GM12865 (cell line): Measurements from ENCODE around the gene HOXB5.
A peak's percentile ranks its signal among the peaks of the same experiment; 100 is the strongest.

ENCODE experiments used
- DNase-seq: peaks from one replicate; pipeline ENCODE4 v3.0.0; 2010; ENCODE audit warnings: low read depth
- H3K4me3 ChIP-seq: 2 replicates; pipeline ENCODE4 v1.5.1; 2011; ENCODE audit warnings: mild to moderate bottlenecking, low read depth, low read length, control low read depth
- CTCF ChIP-seq: IDR thresholded peaks from 2 replicates; pipeline ENCODE4 v1.5.1; 2011; ENCODE audit warnings: low read length, control low read depth, low read depth, inconsistent platforms; ENCODE audit not compliant: insufficient read depth; ENCODE audit errors: missing control alignments

The HOXB5 gene

DNA sequence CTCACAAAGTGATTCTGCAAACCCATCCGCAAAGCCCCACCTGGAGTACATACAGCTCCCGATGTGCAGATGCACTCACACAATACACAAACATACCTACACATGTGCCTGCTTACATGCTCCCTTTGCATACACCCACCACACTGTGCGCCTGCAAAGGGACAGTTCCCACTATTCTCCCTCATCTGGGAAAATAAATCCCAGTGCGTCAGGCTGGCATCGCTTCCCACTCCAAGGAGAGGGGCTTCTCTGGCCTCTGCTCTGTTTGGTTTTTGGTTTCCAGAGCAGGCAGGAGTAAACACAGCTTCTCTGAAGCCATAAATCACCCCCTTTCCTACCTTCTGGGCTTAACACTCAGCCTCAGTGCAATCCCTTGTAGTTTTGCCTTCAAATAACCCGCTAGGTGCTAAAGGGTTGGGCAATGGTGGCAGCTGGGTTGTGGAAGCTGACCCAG, 30.2 kb downstream of the HOXB5 start:
- no peak for TF ChIP-seq CTCF
- no peak for DNase-seq
- H3K4me3 ChIP-seq: no peak overlapping the region

GRCh38 chr17:48562934-48563333, 30.6 kb downstream of the HOXB5 start:
- no peak for TF ChIP-seq CTCF
- no peak for DNase-seq
- H3K4me3 ChIP-seq: no peak overlapping the region

GRCh38 chr17:48561884-48562810, 31.4 kb downstream of the HOXB5 start:
- TF ChIP-seq CTCF: peak; percentile 23
- no peak overlapping the region for H3K4me3 ChIP-seq
- DNase-seq: no peak

DNA sequence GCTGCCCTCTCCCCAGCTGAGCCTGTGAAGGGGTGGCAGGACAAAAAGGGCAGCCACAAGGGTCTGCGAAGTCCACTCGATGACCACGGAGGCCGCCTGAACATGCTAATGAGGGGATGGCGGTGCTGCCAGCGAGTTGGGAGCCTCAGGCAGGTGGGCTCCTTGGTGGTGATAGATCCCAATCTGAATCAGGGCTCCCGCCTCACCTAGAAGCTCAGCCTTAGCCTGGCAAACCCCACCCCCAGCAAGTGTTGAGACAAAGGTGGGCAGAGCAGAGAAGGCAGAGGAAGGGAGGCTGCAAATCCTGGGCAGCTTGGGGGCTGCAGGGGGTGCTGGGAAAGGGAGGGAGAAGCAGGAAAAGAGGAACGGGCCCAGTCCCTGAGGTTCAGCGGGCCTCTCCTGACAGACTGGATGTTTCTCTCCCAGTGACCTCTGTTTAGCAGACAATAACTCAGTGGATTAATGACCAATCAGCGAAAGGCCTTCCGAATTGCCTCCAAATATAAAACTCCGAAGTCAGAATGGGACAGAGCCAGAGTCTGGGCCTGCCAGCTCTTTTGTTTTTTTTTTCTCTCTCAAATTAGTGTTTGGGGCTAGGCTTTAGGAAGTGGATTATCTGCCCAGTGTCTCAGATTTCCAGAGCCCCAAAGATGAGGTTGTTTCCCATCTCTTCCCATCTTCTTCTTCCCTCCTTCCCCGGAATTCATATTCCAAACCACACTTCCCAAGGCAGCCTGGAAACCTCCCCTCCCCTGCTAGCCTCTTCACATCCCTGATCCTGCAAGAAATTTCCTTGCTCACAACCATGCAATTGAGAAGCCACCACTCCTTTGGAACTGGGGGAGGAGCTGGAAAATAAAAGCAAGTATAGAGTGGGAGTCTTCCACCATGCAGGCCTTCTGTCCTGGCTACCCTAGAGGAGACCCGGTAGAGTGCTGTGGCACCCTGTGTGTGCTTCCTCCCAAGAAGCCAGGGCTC, 33.5 kb downstream of the HOXB5 start:
- TF ChIP-seq CTCF: no peak
- H3K4me3 ChIP-seq: no peak overlapping the region
- no peak for DNase-seq

DNA sequence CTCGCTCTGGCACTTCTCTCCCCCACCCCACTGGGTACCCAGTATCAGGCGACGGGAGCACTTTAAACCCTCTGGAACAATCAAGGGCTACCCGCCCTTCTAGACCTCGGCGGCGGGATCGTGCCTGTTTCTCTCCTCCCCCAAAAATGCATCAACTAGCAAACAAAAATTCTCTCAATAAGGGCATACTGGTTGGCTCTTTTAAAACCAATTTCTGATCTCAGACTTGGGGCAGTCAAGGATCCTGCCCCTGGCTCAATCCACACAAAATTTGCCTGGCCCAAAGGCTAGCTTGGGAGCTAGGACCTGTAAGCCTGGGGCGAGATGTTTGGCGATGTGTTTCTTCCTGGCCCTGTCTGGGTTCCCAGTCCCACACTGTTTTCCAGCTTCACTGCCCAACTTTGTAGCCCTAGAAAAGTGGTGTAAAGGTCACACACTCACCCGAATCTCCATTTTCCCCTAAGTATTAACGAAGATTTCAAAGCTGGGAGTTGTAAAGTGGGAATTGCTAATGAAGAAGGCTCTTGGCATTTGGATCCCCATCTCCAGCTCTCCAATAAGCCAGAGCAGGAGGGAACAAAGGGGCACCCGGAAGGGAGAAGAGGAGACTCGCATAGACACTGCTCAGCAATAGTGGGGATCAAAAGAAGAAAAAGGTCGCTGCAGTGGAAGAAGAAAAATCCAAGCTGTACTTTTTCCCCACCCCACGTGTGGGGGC, 34.3 kb downstream of the HOXB5 start:
- H3K4me3 ChIP-seq: no peak overlapping the region
- TF ChIP-seq CTCF: no peak
- no peak for DNase-seq

DNA sequence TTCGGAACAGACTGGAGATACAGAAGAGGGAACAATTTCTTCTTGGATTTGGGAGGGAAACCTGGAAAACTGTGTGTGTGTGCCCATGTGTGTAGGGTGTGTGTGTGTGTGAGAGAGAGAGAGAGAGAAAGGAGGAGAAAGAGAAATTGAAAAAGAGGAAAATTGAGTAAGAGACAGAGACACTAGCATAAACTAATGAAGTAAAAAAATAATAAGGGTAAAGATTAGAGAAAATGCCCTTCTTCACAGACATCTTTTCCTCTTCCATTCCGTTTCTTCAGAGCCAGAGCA, 34.8 kb downstream of the HOXB5 start:
- H3K4me3 ChIP-seq: no peak overlapping the region
- TF ChIP-seq CTCF: no peak
- no peak for DNase-seq
